HEK293T (cell line): Measurements from ENCODE around the gene NKAIN2.
"Not testable (repeated sequence)": the region's sequence is repeated elsewhere in the genome, so short reads cannot be mapped to it uniquely, and the experiment has no call there.

Source experiments
- CTCF ChIA-PET: fragments of 350-600 bp; formaldehyde crosslinking; extraction: SDS; loops from one replicate; lab custom pipeline; 2021; ENCODE audit warnings: antibody characterized with exemption, inconsistent platforms; lab: Yijun Ruan, JAX
- POLR2A ChIA-PET: fragments of 350-600 bp; formaldehyde crosslinking; extraction: SDS; loops from one replicate; lab custom pipeline; 2020; ENCODE audit warnings: antibody characterized with exemption, inconsistent platforms; lab: Yijun Ruan, JAX
- DNase-seq: peaks from one replicate; pipeline ENCODE4 v3.0.0; 2012; ENCODE audit warnings: mixed read lengths; ENCODE audit errors: extremely low spot score
- ARNT ChIP-seq: fragments of 450-650 bp; IDR thresholded peaks from 2 replicates; pipeline ENCODE4 v1.6.1; 2017; ENCODE audit warnings: mild to moderate bottlenecking
- BHLHE40 ChIP-seq: fragments of 450-650 bp; IDR thresholded peaks from 2 replicates; pipeline ENCODE4 v1.6.1; 2016; ENCODE audit warnings: mild to moderate bottlenecking, moderate library complexity, borderline replicate concordance
- CTBP1 ChIP-seq: fragments of 450-650 bp; IDR thresholded peaks from 2 replicates; pipeline ENCODE4 v1.6.1; 2016; ENCODE audit warnings: borderline replicate concordance
- ELF4 ChIP-seq: fragments of 450-650 bp; IDR thresholded peaks from 2 replicates; pipeline ENCODE4 v1.6.1; 2017; ENCODE audit warnings: antibody characterized with exemption
- FOXA1 ChIP-seq: fragments of 450-650 bp; IDR thresholded peaks from 2 replicates; pipeline ENCODE4 v1.6.1; 2016; ENCODE audit warnings: mild to moderate bottlenecking
- FOXK2 ChIP-seq: fragments of 450-650 bp; IDR thresholded peaks from 2 replicates; pipeline ENCODE4 v1.6.1; 2016; ENCODE audit warnings: mild to moderate bottlenecking
- FOXM1 ChIP-seq: fragments of 450-650 bp; IDR thresholded peaks from 2 replicates; pipeline ENCODE4 v1.6.1; 2017; ENCODE audit warnings: mild to moderate bottlenecking, borderline replicate concordance
- HDGF ChIP-seq: fragments of 450-650 bp; IDR thresholded peaks from 2 replicates; pipeline ENCODE4 v1.6.1; 2017; ENCODE audit warnings: antibody characterized with exemption, borderline replicate concordance
- L3MBTL2 ChIP-seq: fragments of 450-650 bp; conservative IDR thresholded peaks from 2 replicates; pipeline ENCODE4 v1.6.1; 2016; ENCODE audit warnings: mild to moderate bottlenecking
- LEF1 ChIP-seq: fragments of 450-650 bp; IDR thresholded peaks from 2 replicates; pipeline ENCODE4 v1.6.1; 2017; ENCODE audit warnings: mild to moderate bottlenecking, borderline replicate concordance
- NFRKB ChIP-seq: fragments of 450-650 bp; IDR thresholded peaks from 2 replicates; pipeline ENCODE4 v1.6.1; 2016; ENCODE audit warnings: mild to moderate bottlenecking, moderate library complexity
- PKNOX1 ChIP-seq: fragments of 450-650 bp; IDR thresholded peaks from 2 replicates; pipeline ENCODE4 v1.6.1; 2016
- SP1 ChIP-seq: fragments of 450-650 bp; IDR thresholded peaks from 2 replicates; pipeline ENCODE4 v1.6.1; 2017
- SUZ12 ChIP-seq: fragments of 450-650 bp; IDR thresholded peaks from 2 replicates; pipeline ENCODE4 v1.6.1; 2016; ENCODE audit warnings: mild to moderate bottlenecking
- TARDBP ChIP-seq: fragments of 450-650 bp; IDR thresholded peaks from 2 replicates; pipeline ENCODE4 v1.6.1; 2016
- ZNF384 ChIP-seq: fragments of 450-650 bp; IDR thresholded peaks from 2 replicates; pipeline ENCODE4 v1.6.1; 2016

Gene NKAIN2

GRCh38 chr6:124371974-124372475 is 568.4 kb downstream of the NKAIN2 start:
- POLR2A ChIA-PET = no interaction called here
- no peak for TF ChIP-seq ELF4
- no peak for TF ChIP-seq CTBP1
- no peak for TF ChIP-seq FOXK2
- no peak for TF ChIP-seq L3MBTL2
- TF ChIP-seq SP1 = no peak
- TF ChIP-seq BHLHE40 = no peak
- TF ChIP-seq ARNT = no peak
- no peak for TF ChIP-seq FOXA1
- no peak for TF ChIP-seq NFRKB
- TF ChIP-seq HDGF = no peak
- no peak for TF ChIP-seq SUZ12
- TF ChIP-seq TARDBP = no peak
- CTCF ChIA-PET = no interaction called here
- no peak for DNase-seq

GRCh38 chr6:124373386-124373785 is 569.7 kb downstream of the NKAIN2 start:
- no peak for DNase-seq
- ChIA-PET POLR2A (no interaction called here), CTCF (no interaction called here)
- TF ChIP-seq CTBP1 = no peak

GRCh38 chr6:124389127-124389526 is 585.5 kb downstream of the NKAIN2 start:
- ChIA-PET POLR2A (no interaction called here), CTCF (no interaction called here)
- DNase-seq = no peak
- TF ChIP-seq PKNOX1 (no peak), FOXA1 (no peak), CTBP1 (no peak), ARNT (no peak), NFRKB (no peak), LEF1 (no peak), SP1 (no peak), L3MBTL2 (no peak), FOXK2 (no peak), SUZ12 (no peak), BHLHE40 (no peak), ELF4 (no peak), FOXM1 (no peak), TARDBP (no peak), ZNF384 (no peak), HDGF (no peak)

GRCh38 chr6:124393536-124393935 is 589.9 kb downstream of the NKAIN2 start:
- CTCF ChIA-PET = no interaction called here
- no peak for TF ChIP-seq LEF1
- no peak for TF ChIP-seq SP1
- TF ChIP-seq PKNOX1 = no peak
- no peak for TF ChIP-seq TARDBP
- no peak for TF ChIP-seq BHLHE40
- no peak for TF ChIP-seq ARNT
- TF ChIP-seq ZNF384 = no peak
- TF ChIP-seq FOXA1 = no peak
- no peak for TF ChIP-seq SUZ12
- no peak for TF ChIP-seq ELF4
- no peak for TF ChIP-seq NFRKB
- TF ChIP-seq CTBP1 = no peak
- POLR2A ChIA-PET = no interaction called here
- DNase-seq = no peak

GRCh38 chr6:124396361-124396760 is 592.7 kb downstream of the NKAIN2 start:
- CTCF ChIA-PET = no interaction called here
- no peak for TF ChIP-seq HDGF
- TF ChIP-seq BHLHE40 = no peak
- no peak for TF ChIP-seq NFRKB
- TF ChIP-seq ZNF384 = no peak
- TF ChIP-seq CTBP1 = no peak
- no peak for TF ChIP-seq TARDBP
- TF ChIP-seq FOXA1 = no peak
- no peak for TF ChIP-seq PKNOX1
- TF ChIP-seq LEF1 = no peak
- TF ChIP-seq SP1 = no peak
- TF ChIP-seq ARNT = no peak
- TF ChIP-seq FOXM1 = no peak
- TF ChIP-seq FOXK2 = no peak
- no peak for TF ChIP-seq SUZ12
- DNase-seq = no peak
- POLR2A ChIA-PET = no interaction called here

- TF ChIP-seq HDGF = no peak
- no peak for TF ChIP-seq PKNOX1
- TF ChIP-seq SP1 = no peak
- no peak for TF ChIP-seq L3MBTL2
- no peak for TF ChIP-seq SUZ12
- TF ChIP-seq ELF4 = no peak
- TF ChIP-seq NFRKB = no peak
- no peak for TF ChIP-seq BHLHE40
- ChIA-PET CTCF (no interaction called here), POLR2A (no interaction called here)
- DNase-seq = no peak
Observed at GRCh38 chr6:124400261-124400999, 596.8 kb downstream of the NKAIN2 start.

GRCh38 chr6:124410425-124410824 is 606.8 kb downstream of the NKAIN2 start:
- CTCF ChIA-PET, DNase-seq, POLR2A ChIA-PET: not testable (repeated sequence)

- POLR2A ChIA-PET, CTCF ChIA-PET, DNase-seq: not testable (repeated sequence)
Observed at GRCh38 chr6:124412657-124413056, 609.0 kb downstream of the NKAIN2 start.
